ENCODE results near the gene MSH3.

DNA sequence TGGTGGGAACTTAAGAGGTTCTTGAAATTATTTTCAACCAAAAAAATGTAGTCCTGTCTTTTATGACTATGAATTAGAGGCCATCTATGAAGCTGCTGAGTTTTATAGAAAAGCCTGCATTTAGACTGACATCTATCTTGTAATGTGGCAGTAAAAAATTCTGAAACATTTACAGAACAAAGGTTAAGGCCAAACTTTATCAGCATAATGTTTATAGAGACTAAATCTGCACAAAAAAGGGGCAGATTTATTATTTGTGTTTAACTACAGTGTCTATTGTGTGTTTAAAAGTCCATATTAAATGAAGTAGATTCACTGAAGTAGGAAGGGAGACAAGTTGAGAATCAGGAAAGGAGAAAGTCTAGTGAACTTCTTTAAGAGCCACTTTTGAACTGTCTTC, 47.1 kb upstream of the MSH3 start:
- TF ChIP-seq GATA2 (IDR thresholded peaks at IDR 0.05; ENCODE audit: low read depth, low read length) = no peak
- no peak for TF ChIP-seq GATA3 (IDR thresholded peaks at IDR 0.05; ENCODE audit: low read depth, low read length)
